GM18511 (cell line): ENCODE results near the gene NT5C1B.
"Not testable (repeated sequence)": the region's sequence is repeated elsewhere in the genome, so short reads cannot be mapped to it uniquely, and the experiment has no call there.

Experiments
- ATAC-seq: cut with Tn5 transposase; IDR thresholded peaks from one replicate; pipeline ENCODE4 v1.9.1; 2021; ENCODE audit warnings: mild to moderate bottlenecking, moderate library complexity; ENCODE audit not compliant: unreplicated experiment

Gene NT5C1B

DNA sequence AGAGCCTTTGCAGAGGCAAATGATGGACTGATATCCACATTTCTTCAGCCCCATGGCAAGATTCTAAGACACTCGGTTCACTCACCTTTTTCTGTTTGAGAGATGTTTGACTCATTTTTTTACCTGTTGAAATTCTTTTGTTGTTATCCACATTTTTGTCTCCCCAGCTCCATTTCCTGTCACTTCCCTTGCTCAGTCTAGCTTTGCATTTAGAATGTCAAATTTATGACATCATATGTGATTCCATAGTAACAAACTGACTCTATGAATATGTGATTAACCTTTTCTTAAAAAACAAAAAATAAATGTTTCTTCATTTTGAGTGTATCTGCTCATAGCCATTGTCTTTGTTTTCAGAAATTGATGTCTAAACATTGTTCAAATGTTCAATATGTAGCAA, at the start of gene NT5C1B:
NT5C1B (minus strand) TSS at position 216 of the 400 bp plus-strand sequence; CDS start at position 115, 101 bp downstream.
- no peak for ATAC-seq

- no peak for ATAC-seq
Observed at GRCh38 chr2:18637196-18637595, 47.8 kb upstream of the NT5C1B start.

DNA sequence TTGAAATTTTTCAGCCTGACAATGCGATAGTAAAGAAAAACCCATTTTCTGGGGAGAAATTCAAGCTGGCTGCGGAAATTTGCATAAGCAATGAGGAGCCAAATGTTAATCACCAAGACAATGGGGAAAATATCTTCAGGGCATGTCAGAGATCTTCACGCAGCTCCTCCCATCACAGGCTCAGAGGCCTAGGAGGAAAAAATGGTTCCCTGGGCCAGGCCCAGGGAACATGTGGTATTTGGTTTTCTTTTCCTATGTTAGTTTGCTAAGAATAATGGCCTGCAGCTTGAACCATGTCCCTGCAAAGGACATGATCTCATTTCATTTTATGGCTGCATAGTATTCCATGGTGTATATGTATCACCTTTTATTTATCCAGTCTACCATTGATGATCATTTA, 43.3 kb upstream of the NT5C1B start:
- not testable (repeated sequence) for ATAC-seq

DNA sequence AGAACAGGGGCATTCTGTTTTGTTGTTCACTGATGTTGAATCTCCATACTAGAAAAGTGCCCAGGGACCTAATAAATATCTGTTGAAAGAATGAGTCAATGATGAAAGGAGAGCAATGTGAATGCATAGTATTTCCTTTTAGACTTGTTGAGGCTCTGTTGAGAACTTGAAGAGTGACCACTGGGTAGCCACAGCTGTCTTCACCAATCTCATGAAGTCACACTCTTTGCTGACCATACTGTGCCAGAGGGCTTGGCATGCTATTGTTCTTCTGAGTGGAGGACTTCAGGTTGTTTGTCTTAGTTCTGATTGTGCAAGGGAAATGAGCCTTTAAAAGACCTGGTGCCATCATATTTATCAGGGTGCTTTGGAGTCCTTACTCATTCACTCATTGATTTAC, 41.6 kb upstream of the NT5C1B start:
- no peak for ATAC-seq

- ATAC-seq = no peak
Observed at GRCh38 chr2:18630541-18630940, 41.2 kb upstream of the NT5C1B start.

DNA sequence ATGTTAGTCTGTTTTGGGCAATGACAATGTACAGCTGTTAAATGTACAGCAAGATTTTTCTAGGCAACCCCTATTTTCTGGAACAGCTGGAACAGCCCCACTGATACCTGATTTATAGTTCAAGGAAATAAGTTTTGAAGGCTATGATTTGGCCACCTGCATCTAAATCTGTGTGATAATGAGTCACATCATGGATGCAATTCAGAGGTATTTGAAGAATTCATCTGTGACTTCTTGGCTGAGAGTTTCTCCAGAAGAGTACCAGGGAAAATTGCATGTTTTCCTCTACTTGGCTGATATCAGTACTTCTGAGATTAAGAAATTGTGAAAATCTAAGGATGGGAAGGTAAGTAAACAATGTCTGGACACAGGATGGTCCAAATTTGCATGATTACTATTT, 40.7 kb upstream of the NT5C1B start:
- ATAC-seq = no peak

GRCh38 chr2:18626958-18627650, 37.7 kb upstream of the NT5C1B start:
- ATAC-seq = no peak

DNA sequence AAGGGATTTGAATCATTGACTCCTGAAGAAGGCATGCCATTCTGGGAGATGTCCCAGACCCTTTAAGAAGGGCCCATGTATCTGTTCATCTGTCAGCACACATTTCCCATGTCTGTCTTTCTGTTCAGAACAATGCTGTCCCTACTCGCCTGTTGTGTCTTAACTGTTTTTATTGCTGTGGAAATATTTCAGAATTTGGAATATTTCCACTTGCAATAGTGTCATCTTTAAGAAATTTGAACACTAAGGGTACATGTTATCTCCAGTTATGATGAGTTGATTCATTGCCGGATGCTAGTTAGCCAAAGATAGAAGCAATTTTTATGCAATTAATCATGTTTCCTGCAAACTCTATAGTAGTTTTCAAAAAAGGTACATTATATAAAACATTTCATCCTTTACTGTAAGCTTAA, 36.9 kb upstream of the NT5C1B start:
- ATAC-seq = no peak

GRCh38 chr2:18625563-18625962, 36.2 kb upstream of the NT5C1B start:
- no peak for ATAC-seq

- ATAC-seq = no peak
Observed at GRCh38 chr2:18623782-18624181, 34.4 kb upstream of the NT5C1B start.

DNA sequence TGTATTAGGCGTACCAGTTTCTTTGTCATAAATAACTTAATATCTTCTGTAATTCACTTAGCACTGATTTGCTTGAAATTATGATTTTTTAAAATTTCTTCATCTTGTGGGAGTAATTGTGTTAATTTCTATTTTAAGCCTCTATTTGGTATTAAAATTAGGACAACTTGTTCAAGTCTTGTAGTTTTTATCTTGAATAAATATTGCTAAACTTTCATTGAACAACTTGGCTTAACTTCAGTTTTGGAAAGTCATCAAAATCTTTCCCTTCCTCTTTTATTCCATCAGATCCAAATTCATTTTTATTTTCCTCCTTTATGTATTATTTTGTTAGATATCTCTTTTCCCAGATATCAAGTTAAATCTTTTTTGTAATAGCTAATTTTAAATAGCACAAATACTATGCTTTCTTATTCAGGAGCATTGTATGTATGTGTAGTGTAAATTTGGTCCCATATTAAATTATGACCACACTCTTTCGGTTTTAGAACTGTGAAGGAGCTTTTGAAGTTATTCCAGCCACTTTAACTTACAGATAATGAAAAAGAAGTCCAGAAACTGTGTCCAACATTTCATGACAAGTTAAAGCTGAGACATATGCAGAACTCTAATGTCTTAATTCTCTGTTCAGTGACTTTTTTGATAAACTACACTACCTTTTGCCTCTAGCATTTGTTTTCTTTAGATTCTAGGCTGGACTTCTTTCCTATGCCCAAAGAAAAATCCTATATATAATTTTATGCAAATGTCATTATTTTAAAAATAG, 31.7 kb upstream of the NT5C1B start:
- ATAC-seq = no peak

DNA sequence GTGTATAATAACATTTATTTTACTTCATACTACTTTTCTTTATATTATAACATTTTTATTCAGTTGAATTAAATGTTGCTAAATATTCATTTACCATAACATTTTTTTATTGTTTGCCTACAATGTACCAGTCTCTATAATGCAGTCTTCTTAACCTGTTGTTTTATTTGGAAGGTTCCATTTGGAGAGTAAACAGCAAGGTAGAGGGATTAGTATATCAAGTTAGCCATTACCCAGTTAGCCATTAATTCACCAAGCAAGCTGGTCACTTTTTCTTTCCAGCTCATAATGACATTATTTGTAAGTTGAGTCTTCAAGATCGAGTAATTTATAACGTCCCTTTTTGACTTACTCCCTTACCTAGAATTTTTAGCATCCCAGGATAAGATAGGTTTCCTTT, 29.7 kb upstream of the NT5C1B start:
- no peak for ATAC-seq

- no peak for ATAC-seq
Observed at GRCh38 chr2:18614041-18614440, 24.7 kb upstream of the NT5C1B start.

DNA sequence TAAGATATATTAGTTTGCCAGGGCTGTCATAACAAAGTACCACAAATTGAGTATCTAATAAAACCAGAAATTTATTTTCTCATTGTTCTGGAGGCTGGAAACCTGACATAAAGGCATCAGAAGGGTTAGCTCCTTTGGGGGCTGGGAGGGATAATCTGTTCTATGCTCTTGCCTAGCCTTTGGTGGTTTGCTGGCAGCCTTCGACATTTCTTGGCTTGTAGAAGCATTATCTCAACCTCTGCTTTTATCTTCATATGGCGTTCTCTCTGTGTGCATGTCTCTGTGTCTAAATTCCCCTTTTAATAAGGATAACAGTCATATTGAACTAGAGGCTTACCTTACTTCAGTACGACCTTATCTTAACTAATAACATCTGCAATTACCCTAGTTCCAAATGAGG, 22.8 kb upstream of the NT5C1B start:
- ATAC-seq = no peak

- no peak for ATAC-seq
Observed at GRCh38 chr2:18611604-18612003, 22.2 kb upstream of the NT5C1B start.

DNA sequence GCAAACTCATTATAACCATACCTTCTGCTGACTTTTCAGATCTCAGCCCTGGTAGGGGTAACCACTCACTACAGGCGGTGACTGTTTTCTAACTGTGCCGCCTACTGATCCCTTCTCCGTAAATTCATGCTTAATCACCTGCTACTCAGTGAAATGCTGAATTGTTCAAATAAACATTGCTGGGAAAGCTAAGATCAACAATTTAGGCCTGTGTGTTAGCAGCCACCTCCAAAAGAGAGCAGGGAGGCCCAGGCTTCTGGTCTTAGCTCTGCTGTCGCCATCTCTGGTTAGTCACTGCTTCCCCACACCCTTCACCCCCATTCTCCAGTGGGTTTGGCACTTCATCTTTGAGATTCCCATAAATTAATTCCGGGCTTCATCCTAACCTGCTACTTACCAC, 21.8 kb upstream of the NT5C1B start:
- no peak for ATAC-seq

DNA sequence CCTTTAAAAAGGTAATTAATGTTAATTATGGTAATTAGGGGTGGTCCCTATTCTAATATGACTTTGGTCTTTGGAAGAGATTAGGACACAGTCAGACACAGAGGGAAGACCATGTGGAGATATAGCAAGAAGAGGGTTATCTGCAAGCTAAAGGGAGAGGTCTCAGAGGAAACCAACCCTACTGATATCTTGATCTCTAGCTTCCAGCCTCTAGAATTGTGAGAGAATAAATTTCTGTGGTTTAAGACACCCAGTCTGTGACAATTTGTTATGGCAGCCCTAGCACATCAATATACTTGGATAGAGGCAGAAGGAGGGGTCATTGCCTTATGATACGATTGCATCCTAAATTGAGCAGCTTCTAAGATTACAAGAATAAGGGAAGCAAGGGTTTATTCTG, 21.3 kb upstream of the NT5C1B start:
- no peak for ATAC-seq

GRCh38 chr2:18610090-18610489, 20.7 kb upstream of the NT5C1B start:
- ATAC-seq = no peak

GRCh38 chr2:18605115-18605514, 15.7 kb upstream of the NT5C1B start:
- ATAC-seq = no peak

DNA sequence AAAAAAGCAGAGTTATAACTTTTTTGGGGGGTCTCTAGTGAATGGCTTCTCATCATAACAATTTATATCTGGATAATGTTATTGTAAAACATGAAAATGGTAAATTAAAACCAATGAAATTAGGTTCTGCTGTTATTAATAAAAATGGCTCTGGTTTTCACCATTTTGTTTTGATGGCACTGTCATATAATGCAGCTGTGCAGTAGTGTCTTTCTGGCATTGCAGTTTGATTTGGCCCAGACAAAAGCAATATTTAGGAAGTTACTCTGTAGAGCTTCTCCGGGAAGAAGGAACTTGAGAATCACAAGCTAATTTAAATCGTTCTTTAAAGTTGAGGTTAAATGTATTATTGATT, 15.1 kb upstream of the NT5C1B start:
- no peak for ATAC-seq

DNA sequence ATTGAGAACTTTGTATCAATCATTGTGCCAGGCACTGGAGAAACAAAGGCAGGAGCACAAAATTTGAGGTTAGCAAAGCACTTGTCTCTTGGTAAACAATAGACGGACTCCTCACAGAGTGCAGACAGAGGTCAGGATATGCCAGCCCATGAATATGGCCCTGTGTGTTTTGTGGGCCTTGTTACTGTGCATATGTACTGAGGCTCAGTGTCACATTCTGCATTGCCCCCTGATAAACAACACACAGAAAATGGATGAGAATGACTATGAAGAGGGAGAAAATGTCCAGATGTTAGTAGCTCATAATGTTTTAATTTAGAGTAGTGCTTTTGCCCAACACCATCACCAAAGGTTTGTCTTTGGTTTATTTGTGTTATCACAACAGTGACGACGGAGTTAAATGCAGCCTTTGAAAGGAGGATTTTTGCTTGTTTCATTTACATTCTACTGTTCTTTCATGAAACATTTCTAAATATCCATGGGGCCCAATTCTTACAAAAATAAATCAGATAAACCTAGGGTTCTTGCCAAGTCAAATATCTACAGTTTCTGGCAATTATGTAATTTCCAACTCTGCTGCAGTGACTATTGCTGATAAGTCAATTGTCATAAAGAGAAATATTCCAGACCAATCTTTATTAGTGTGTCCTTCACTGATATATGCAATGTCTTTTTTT, 14.6 kb upstream of the NT5C1B start:
- no peak for ATAC-seq

GRCh38 chr2:18602298-18602697, 12.9 kb upstream of the NT5C1B start:
- no peak for ATAC-seq
